Smooth muscle cell (in vitro differentiated cells): ENCODE measurements around the gene IRAK2. TPM values are rescaled to one million over a fixed set of nuclear protein-coding genes. Genes with fewer than 3 reads are reported as not detected.

Experiments
- DNase-seq: peaks from one replicate; lab custom pipeline; 2025; ENCODE audit not compliant: unreplicated experiment; lab: John Stamatoyannopoulos, UW
- H2AFZ ChIP-seq: fragments of 200-600 bp; sonication (generic); 2 replicates; pipeline ENCODE4 v1.6.0; 2016; ENCODE audit warnings: antibody characterized with exemption, low read depth, mild to moderate bottlenecking
- H3F3A ChIP-seq: fragments of 200-600 bp; sonication (generic); 2 replicates; pipeline ENCODE4 v1.6.0; 2017; ENCODE audit warnings: antibody characterized with exemption, low read depth
- H3K27ac ChIP-seq: fragments of 200-600 bp; sonication (generic); 2 replicates; pipeline ENCODE4 v1.5.1; 2016; ENCODE audit warnings: low read depth, mild to moderate bottlenecking
- H3K27me3 ChIP-seq: fragments of 200-600 bp; sonication (generic); 2 replicates; pipeline ENCODE4 v1.6.1; 2016; ENCODE audit warnings: low read depth, mild to moderate bottlenecking
- H3K36me3 ChIP-seq: fragments of 200-600 bp; sonication (generic); 2 replicates; pipeline ENCODE4 v1.5.1; 2016; ENCODE audit warnings: low read depth
- H3K4me1 ChIP-seq: fragments of 200-600 bp; sonication (generic); 2 replicates; pipeline ENCODE4 v1.5.1; 2016; ENCODE audit warnings: low read depth
- H3K4me2 ChIP-seq: fragments of 200-600 bp; sonication (generic); 2 replicates; pipeline ENCODE4 v1.6.0; 2016; ENCODE audit warnings: mild to moderate bottlenecking
- H3K4me3 ChIP-seq: fragments of 200-600 bp; sonication (generic); 2 replicates; pipeline ENCODE4 v1.5.1; 2016; ENCODE audit warnings: mild to moderate bottlenecking
- H3K79me2 ChIP-seq: fragments of 200-600 bp; sonication (generic); 2 replicates; pipeline ENCODE4 v1.6.0; 2016; ENCODE audit warnings: low read depth, mild to moderate bottlenecking
- H3K9ac ChIP-seq: fragments of 200-600 bp; sonication (generic); 2 replicates; pipeline ENCODE4 v1.6.0; 2016; ENCODE audit warnings: low read depth
- H3K9me3 ChIP-seq: fragments of 200-600 bp; sonication (generic); replicated peaks from 2 replicates; pipeline ENCODE4 v1.5.1; 2016; ENCODE audit warnings: low read depth
- H4K20me1 ChIP-seq: fragments of 200-600 bp; sonication (generic); 2 replicates; pipeline ENCODE4 v1.6.0; 2016; ENCODE audit warnings: low read depth
- CTCF ChIP-seq: fragments of 200-600 bp; sonication (generic); IDR thresholded peaks from 2 replicates; pipeline ENCODE4 v1.5.1; 2017; ENCODE audit warnings: borderline replicate concordance, mild to moderate bottlenecking, antibody characterized with exemption; ENCODE audit not compliant: insufficient read depth, poor library complexity, severe bottlenecking
- WGBS: methylation state at CpG from one replicate; pipeline ENCODE4 v1.1.7; 2016; ENCODE audit warnings: low lambda C conversion rate; 5-methylcytosine and 5-hydroxymethylcytosine counted together
- polyA plus RNA-seq: library from polyadenylated mRNA; unstranded; fragments of >200 nt; fragmentation: Nextera tagmentation; extraction: Ambion mirVana; gene quantifications from 2 replicates; pipeline ENCODE4 v1.2.1, GENCODE V29; 2016
- total RNA-seq: library from RNA; depleted of rRNA; stranded (reverse); fragments of >200 nt; gene quantifications from 2 replicates; pipeline ENCODE4 v1.2.3, GENCODE V29; 2014

The IRAK2 gene
- total and polyA plus RNA-seq, 2 experiments from 2014 or later = 3.3 to 3.4 TPM

DNA sequence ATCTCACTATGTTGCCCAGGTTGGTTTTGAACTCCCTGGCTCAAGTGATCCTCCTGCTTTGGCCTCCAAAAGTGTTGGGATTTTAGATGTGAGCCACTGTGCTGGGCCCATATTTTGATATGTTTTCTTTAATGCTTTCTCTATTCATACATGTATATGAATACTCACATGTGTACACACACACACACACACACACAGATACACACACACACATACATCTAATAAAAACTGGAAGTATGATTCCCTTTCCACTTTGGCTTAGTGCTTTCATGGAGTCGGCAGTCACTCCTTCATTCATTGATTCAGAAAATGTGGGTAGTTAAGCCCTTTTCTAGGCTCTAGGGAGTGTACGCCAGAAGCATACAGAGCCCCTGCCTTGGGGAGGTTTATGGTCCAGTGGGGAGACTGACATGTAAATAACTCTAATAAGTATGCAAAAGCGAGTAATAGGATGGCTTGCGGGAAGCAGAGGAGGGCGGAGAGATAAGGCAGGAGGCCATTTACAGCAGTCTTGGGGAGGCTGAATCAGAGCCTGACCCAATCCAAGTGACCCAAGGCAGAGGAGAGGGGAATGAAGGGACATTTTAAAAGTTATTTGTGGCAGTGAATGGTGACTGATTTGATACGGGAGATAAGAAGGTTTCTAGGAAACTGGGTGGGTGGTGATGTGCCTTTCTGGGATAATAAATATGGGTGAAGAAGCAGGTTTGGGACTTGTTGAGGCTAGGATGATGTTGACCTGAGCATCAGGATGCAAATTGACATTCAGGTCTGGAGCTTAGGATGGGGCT is 51.1 kb downstream of the IRAK2 start:
- no peaks in the 10 kb centered on the region for H3F3A ChIP-seq
- no peak overlapping the region for H3K9ac ChIP-seq
- H3K27me3 ChIP-seq = no peaks in the 10 kb centered on the region
- 85% methylated on average over 6 of the region's 6 CpGs for WGBS
- DNase-seq = no peak
- H3K79me2 ChIP-seq = no peaks in the 10 kb centered on the region
- no peak overlapping the region for H3K4me3 ChIP-seq
- H3K4me1 ChIP-seq = no peaks in the 10 kb centered on the region
- no peaks in the 10 kb centered on the region for H3K36me3 ChIP-seq
- TF ChIP-seq CTCF = no peak
- no peaks in the 10 kb centered on the region for H4K20me1 ChIP-seq
- no peak overlapping the region for H2AFZ ChIP-seq
- H3K27ac ChIP-seq = no peak overlapping the region
- H3K9me3 ChIP-seq = no peaks in the 10 kb centered on the region
- no peak overlapping the region for H3K4me2 ChIP-seq

DNA sequence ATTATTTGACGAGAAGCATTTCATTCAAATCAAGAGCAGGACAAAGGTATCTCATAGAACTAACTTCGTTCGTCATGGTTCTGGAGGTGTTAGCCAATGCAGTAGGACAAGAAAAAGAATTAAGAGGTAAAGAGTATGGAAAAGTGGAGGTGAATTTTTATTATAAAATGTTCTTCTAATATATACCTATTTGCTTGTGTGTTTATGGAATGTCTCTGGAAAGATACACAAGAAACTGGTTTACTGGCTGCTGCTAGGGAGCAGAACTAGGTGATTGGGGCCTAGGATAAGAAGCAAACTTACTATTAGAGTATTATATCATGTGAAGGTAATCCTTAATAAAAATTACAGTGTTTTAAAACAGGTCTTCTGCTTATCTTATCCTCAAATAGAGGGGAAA is 52.6 kb downstream of the IRAK2 start:
- no peak for DNase-seq
- no peak overlapping the region for H3K9ac ChIP-seq
- H3F3A ChIP-seq = no peaks in the 10 kb centered on the region
- TF ChIP-seq CTCF = no peak
- H3K4me1 ChIP-seq = no peaks in the 10 kb centered on the region
- H3K4me2 ChIP-seq = no peak overlapping the region
- H3K79me2 ChIP-seq = no peaks in the 10 kb centered on the region
- H3K4me3 ChIP-seq = no peak overlapping the region
- H3K36me3 ChIP-seq = no peaks in the 10 kb centered on the region
- no peak overlapping the region for H2AFZ ChIP-seq
- 84% methylated on average over 3 of the region's 3 CpGs for WGBS
- no peaks in the 10 kb centered on the region for H3K9me3 ChIP-seq
- no peaks in the 10 kb centered on the region for H4K20me1 ChIP-seq
- no peaks in the 10 kb centered on the region for H3K27me3 ChIP-seq
- H3K27ac ChIP-seq = no peak overlapping the region

DNA sequence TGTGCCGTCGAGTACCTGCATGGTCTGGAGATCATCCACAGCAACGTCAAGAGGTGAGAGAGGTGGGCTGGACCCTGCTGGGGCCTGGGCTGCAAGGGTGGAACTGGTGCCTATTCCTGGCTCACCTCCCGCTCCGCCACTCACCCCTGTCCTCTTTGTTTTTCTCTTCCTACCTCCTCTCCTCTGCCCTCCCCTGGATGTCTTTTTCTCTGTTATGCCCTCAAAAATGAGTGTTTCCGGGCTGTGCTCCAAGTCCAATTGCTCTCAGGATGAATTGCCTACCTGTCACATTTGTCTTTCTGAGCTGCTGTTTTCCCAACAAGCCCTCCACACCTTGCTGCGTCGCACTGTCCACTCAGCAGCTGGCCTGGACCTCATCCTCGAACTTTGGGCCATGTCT is 55.0 kb downstream of the IRAK2 start:
- no peaks in the 10 kb centered on the region for H3F3A ChIP-seq
- 94% methylated on average over 9 of the region's 9 CpGs for WGBS
- TF ChIP-seq CTCF = no peak

More for the DNA sequence above, 55.0 kb downstream of the IRAK2 start:
- Histone ChIP-seq H3K4me1 (no peaks in the 10 kb centered on the region), H3K27ac (no peak overlapping the region), H3K79me2 (no peaks in the 10 kb centered on the region), H3K4me2 (no peak overlapping the region), H3K9me3 (no peaks in the 10 kb centered on the region), H4K20me1 (no peaks in the 10 kb centered on the region), H3K9ac (no peak overlapping the region), H2AFZ (no peak overlapping the region), H3K36me3 (no peaks in the 10 kb centered on the region), H3K27me3 (no peaks in the 10 kb centered on the region), H3K4me3 (no peak overlapping the region)
- no peak for DNase-seq
